ENCODE measurements around the gene SMARCD1. TPM values are rescaled to one million over a fixed set of nuclear protein-coding genes. Genes with fewer than 3 reads are reported as not detected.

SMARCD1 gene
- total RNA-seq, 4 donors from 2014 or later = 4.1 to 54.6 (median 39.6) TPM

DNA sequence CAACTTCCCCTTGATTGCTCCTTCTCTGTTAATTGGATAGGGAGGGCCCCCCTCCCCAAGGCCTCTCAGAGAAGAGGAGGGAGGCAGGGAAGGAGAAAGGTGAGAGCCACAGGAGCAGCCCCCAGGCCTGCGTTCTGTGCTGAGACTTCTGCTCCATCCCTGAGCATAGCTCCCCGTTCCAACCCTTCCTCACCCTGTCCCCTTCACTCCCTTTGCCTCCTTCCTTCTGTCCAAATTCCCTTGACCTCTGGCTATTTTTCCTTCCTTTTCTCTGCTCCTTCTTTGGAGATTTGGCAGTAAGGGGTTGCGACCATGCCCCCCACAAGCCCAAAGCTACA, 28.5 kb upstream of the SMARCD1 start:
- Histone ChIP-seq H3K4me3 (no peak overlapping the region), H3K36me3 (no peaks in the 10 kb centered on the region), H3K4me1 (peaks cover 0 to 6% of the 10 kb centered on the region in 2 donors), H3K27ac (no peak overlapping the region), H3K27me3 (no peaks in the 10 kb centered on the region), H3K9me3 (no peaks in the 10 kb centered on the region)
- no peak for DNase-seq
- intact Hi-C loops (cut with DNase I; ENCODE audit: low total_unique reads) = no loop called here
- TF ChIP-seq, protein P1, sequence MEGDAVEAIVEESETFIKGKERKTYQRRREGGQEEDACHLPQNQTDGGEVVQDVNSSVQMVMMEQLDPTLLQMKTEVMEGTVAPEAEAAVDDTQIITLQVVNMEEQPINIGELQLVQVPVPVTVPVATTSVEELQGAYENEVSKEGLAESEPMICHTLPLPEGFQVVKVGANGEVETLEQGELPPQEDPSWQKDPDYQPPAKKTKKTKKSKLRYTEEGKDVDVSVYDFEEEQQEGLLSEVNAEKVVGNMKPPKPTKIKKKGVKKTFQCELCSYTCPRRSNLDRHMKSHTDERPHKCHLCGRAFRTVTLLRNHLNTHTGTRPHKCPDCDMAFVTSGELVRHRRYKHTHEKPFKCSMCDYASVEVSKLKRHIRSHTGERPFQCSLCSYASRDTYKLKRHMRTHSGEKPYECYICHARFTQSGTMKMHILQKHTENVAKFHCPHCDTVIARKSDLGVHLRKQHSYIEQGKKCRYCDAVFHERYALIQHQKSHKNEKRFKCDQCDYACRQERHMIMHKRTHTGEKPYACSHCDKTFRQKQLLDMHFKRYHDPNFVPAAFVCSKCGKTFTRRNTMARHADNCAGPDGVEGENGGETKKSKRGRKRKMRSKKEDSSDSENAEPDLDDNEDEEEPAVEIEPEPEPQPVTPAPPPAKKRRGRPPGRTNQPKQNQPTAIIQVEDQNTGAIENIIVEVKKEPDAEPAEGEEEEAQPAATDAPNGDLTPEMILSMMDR (IDR thresholded peaks at IDR 0.05) = no peak
- TF ChIP-seq POLR2A (IDR thresholded peaks at IDR 0.05) = no peak

DNA sequence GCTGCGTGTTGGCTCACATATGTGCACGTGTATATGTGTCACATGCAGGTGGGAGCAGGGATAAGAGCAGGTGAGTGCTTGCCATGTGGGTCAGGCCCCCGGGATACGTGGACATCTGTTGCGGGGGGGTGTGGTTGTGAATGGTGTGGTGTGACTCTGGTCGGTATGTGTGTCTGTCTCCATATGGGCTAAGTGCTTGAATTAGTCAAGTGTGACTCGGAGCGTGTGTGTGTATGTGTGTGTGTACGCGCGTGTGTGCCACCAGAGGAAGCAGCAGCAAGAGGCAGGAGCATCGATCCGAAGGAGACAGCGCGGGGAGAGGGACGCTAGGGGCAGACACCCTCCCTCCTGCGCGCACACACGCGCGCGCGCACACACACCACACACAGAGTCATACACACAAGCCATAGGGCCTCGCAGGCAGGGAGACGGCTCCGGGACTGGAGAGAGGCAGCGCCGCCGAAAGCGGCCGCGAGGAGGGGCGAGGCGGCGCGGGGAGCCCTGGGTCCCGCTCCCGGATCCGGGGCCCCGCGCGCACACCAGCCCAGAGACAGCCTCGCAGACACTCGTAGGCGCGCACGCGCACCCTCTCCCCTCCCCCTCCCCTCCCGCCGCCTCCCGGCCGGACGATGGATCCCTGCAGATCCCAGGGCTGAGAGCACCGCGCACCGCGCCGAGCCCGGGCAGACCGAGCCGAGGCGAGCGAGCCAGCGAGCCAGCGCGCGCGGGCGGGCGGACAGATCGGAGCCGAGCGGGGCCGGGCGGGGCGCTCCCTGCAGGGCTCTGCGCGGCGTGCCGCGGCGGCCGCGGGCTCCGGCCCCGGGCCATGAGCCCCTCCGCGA, 27.9 kb upstream of the SMARCD1 start, which contains the start of gene ASIC1:
Gene ASIC1 (plus strand): TSS at position 597 of the 842 bp plus-strand sequence. CDS start 1,171 bp downstream, outside the sequence.
- DNase-seq = peak; percentile 72 to 79
- H3K27ac ChIP-seq = peak within 1 kb of the TSS in 1 of 2 donors; percentile 51
- H3K4me3 ChIP-seq = peak within 1 kb of the TSS; percentile 34 to 69
- TF ChIP-seq POLR2A (IDR thresholded peaks at IDR 0.05) = peak in 1 of 2 donors; percentile 14
- TF ChIP-seq, protein P1 (IDR thresholded peaks at IDR 0.05) = peak in 3 of 4 experiments; percentile 7 to 25 (median 24)
- H3K36me3 ChIP-seq = no peaks in the 10 kb centered on the region
- H3K27me3 ChIP-seq = no peaks in the 10 kb centered on the region
- intact Hi-C loops (cut with DNase I; ENCODE audit: low total_unique reads) = no loop called here
- no peaks in the 10 kb centered on the region for H3K9me3 ChIP-seq
- peaks cover 0 to 6% of the 10 kb centered on the region in 2 donors for H3K4me1 ChIP-seq

DNA sequence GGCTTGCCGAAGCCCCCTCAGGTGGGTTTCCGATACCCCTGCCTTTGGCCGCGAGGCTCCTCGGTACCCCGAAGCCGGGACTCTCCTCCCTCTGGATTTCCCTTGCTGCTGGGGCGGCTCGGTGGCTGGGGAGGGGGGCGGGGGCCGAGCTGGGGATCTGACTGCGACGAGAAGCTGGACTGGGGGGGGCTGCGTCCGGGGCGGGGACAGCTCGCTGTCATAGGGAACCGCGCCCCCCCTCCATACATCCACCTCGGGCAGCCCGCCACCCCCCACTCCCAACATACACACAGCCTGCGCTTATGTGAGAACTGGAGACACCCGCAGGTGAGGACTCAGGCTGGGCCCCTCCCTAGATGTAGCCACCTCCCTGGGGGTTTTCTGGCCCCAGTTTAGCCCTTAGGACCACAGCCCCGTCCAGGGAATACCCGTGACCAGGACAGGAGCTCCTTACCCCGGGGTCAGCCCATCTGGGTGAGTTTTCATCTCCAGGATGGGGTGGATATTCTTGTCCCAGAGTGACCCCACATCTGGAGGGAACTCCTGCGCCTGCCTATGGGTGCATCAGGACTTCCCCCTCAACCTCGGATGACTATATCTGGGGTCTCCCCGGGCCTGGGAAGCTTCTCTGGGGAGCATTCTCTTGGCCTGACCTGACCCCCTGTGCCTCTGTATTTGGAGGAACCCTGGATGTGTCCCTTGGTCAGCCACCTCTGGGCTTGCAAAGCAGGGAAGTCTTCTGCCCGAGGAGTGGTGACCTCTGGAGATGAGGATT, 27.1 kb upstream of the SMARCD1 start:
- intact Hi-C loops (cut with DNase I; ENCODE audit: low total_unique reads) = no loop called here
- no peak overlapping the region for H3K27ac ChIP-seq

DNA sequence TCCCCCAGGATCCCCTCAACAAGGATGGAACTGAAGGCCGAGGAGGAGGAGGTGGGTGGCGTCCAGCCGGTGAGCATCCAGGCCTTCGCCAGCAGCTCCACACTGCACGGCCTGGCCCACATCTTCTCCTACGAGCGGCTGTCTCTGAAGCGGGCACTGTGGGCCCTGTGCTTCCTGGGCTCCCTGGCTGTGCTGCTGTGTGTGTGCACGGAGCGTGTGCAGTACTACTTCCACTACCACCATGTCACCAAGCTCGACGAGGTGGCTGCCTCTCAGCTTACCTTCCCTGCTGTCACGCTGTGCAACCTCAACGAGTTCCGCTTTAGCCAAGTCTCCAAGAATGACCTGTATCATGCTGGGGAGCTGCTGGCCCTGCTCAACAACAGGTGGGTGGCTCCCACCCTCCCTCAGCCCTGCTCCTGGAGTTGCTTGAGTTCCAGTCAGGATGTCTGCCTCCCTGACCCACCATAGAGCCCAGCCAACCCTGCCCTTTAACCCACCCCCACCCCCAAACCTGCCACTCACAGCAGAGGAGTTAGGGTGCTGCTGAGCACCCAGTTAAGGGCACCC, 26.3 kb upstream of the SMARCD1 start:
- Histone ChIP-seq H3K36me3 (no peaks in the 10 kb centered on the region), H3K27me3 (no peaks in the 10 kb centered on the region), H3K4me3 (no peak overlapping the region), H3K9me3 (no peaks in the 10 kb centered on the region), H3K4me1 (peaks cover 0 to 6% of the 10 kb centered on the region in 2 donors), H3K27ac (no peak overlapping the region)
- no peak for DNase-seq
- TF ChIP-seq, protein P1 (IDR thresholded peaks at IDR 0.05) = no peak
- no peak for TF ChIP-seq POLR2A (IDR thresholded peaks at IDR 0.05)
- intact Hi-C loops (cut with DNase I; ENCODE audit: low total_unique reads) = no loop called here

More for the DNA sequence above, 27.1 kb upstream of the SMARCD1 start:
- H3K36me3 ChIP-seq = no peaks in the 10 kb centered on the region
- peak overlapping the region; percentile 34 to 69 for H3K4me3 ChIP-seq
- H3K9me3 ChIP-seq = no peaks in the 10 kb centered on the region
- H3K27me3 ChIP-seq = no peaks in the 10 kb centered on the region
- no peak for TF ChIP-seq POLR2A (IDR thresholded peaks at IDR 0.05)
- TF ChIP-seq, protein P1 (IDR thresholded peaks at IDR 0.05) = no peak
- peaks cover 0 to 6% of the 10 kb centered on the region in 2 donors for H3K4me1 ChIP-seq
- no peak for DNase-seq
